Measurements from ENCODE around the gene CNIH3.

DNA sequence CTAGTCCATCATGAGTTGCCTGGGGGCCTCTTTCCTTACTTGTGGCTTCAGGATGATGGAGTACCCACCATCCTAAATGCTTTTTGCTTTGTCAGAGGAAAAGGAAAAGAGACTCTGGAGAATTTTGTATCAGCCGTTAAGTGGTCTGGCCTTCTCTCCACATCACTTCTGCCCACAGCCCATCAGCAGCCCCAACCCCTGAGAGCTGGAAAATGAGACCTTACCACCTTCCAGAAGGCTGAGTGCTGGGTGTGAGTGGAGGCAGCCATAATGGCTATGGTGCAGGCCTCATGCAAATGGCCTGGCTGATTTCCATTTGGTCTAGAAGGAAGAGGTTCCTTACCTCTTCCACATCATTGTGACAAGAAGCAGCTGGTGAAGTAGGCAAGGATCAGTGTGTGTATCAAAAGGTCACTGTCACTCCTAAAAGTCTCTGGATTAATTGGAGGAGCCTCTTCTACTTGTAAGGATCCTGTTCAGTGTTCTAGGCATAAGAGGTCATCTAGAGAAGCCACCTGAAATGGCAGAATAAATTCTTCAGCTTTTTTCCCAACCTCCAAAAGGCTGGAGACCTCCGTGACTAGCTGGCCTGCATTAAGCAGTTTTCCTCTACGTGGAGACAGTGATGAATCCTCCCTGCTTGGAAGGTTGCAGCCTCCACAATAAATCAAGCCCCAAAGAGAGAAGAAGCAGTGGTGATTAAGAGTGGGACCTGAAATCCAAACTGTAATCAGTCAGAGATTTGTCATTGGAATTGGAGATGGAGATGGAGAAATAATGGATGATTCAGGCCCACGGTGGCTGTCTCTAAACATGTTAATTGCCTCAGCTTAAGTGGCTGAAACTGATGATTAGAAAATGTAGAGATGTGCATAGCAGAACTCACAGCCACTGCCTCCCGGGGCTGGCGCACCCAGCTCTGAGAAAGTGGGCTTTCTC lies 111.5 kb downstream of the CNIH3 start:
- TF ChIP-seq, protein P1, sequence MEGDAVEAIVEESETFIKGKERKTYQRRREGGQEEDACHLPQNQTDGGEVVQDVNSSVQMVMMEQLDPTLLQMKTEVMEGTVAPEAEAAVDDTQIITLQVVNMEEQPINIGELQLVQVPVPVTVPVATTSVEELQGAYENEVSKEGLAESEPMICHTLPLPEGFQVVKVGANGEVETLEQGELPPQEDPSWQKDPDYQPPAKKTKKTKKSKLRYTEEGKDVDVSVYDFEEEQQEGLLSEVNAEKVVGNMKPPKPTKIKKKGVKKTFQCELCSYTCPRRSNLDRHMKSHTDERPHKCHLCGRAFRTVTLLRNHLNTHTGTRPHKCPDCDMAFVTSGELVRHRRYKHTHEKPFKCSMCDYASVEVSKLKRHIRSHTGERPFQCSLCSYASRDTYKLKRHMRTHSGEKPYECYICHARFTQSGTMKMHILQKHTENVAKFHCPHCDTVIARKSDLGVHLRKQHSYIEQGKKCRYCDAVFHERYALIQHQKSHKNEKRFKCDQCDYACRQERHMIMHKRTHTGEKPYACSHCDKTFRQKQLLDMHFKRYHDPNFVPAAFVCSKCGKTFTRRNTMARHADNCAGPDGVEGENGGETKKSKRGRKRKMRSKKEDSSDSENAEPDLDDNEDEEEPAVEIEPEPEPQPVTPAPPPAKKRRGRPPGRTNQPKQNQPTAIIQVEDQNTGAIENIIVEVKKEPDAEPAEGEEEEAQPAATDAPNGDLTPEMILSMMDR (IDR thresholded peaks at IDR 0.05; ENCODE audit: borderline replicate concordance, extremely low read depth, low read length, poor library complexity, severe bottlenecking), result no peak
- no peak for TF ChIP-seq EZH2 (IDR thresholded peaks at IDR 0.05; ENCODE audit: borderline replicate concordance, low read depth, low read length, severe bottlenecking)

Data from DND-41 (cell line).